ENCODE measurements around the gene CTXN1.

GRCh38 chr19:7921967-7922835 lies 3.7 kb downstream of the CTXN1 start:
- TF ChIP-seq POLR2A (IDR thresholded peaks at IDR 0.05; ENCODE audit: low read depth, low read length) (no peak), TAF1 (IDR thresholded peaks at IDR 0.05; ENCODE audit: low read depth, low read length) (no peak)

All from GM12891 (cell line).